Measurements from ENCODE around the gene INPP4B. TPM values are rescaled to one million over a fixed set of nuclear protein-coding genes. Genes with fewer than 3 reads are reported as not detected.

The INPP4B gene
- total and polyA plus RNA-seq, 9 donors: 1.7 to 14.7 (median 10.7) TPM

DNA sequence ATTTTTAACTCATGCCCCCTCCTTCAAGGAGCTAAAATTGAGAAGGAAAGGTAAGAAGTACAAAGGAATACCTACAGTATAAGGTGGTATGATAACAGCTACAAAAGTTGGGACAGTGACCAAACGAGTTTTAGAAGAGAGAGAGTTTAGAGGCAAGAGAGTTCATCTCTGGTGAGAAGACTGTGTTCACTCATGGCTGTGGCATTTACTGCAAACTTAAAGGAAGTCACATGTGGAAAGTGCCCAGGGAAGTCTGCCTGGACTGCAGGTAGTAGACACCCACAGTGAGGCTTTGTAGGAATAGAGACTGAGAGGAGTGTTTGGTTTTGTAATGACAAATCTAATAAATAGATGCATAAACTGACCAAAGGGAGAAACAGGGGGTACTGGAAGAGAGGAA is 716.2 kb downstream of the INPP4B start:
- H3K27me3 ChIP-seq: no peaks in the 10 kb centered on the region
- WGBS, 3 donors: 90 to 96% (median 96%) methylated on average over 1 of the region's 1 CpG
- no peaks in the 10 kb centered on the region for H3K9me3 ChIP-seq
- no peak overlapping the region for H3K27ac ChIP-seq
- TF ChIP-seq, protein P1, sequence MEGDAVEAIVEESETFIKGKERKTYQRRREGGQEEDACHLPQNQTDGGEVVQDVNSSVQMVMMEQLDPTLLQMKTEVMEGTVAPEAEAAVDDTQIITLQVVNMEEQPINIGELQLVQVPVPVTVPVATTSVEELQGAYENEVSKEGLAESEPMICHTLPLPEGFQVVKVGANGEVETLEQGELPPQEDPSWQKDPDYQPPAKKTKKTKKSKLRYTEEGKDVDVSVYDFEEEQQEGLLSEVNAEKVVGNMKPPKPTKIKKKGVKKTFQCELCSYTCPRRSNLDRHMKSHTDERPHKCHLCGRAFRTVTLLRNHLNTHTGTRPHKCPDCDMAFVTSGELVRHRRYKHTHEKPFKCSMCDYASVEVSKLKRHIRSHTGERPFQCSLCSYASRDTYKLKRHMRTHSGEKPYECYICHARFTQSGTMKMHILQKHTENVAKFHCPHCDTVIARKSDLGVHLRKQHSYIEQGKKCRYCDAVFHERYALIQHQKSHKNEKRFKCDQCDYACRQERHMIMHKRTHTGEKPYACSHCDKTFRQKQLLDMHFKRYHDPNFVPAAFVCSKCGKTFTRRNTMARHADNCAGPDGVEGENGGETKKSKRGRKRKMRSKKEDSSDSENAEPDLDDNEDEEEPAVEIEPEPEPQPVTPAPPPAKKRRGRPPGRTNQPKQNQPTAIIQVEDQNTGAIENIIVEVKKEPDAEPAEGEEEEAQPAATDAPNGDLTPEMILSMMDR (IDR thresholded peaks at IDR 0.05): no peak
- TF ChIP-seq EP300 (IDR thresholded peaks at IDR 0.05): no peak
- TF ChIP-seq POLR2A (IDR thresholded peaks at IDR 0.05): no peak
- H3K4me3 ChIP-seq: no peak overlapping the region
- no peaks in the 10 kb centered on the region for H3K36me3 ChIP-seq
- intact Hi-C loops (cut with DNase I): loop anchor here in 3 of 4 donors (5.0 to 10.0 kb wide), 2 partner anchors 715 to 717 kb away; partner anchors contain the start of gene INPP4B (in 3 of the 3)
- DNase-seq: no peak
- no peaks in the 10 kb centered on the region for H3K4me1 ChIP-seq (ENCODE audit: insufficient read depth)

DNA sequence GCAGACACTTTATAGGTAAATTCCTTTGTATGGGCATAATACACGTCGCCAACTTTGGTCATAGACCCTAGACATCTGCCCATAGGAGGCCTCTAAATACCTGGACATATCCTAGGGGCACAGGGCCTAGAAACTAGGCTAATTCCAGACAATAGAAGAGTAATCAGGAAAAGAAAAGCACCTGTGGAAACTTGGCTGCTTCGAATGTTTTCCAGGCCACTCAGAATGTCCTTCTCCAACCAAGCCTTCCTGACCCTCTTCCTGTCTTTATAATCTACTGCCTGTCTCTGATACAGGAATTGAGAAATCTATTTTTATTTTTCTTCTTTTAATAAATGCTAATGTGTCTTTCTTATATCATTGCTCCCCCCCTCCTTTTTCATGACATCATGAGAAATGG is 716.6 kb downstream of the INPP4B start:
- Histone ChIP-seq H3K36me3 (no peaks in the 10 kb centered on the region), H3K4me1 (ENCODE audit: insufficient read depth) (no peaks in the 10 kb centered on the region), H3K27me3 (no peaks in the 10 kb centered on the region), H3K9me3 (no peaks in the 10 kb centered on the region), H3K4me3 (no peak overlapping the region), H3K27ac (no peak overlapping the region)
- 86 to 92% (median 91%) methylated on average over 3 of the region's 3 CpGs for WGBS, 3 donors
- intact Hi-C loops (cut with DNase I): loop anchor here in 3 of 4 donors (5.0 to 10.0 kb wide), 2 partner anchors 715 to 718 kb away; partner anchors contain the start of gene INPP4B (in 3 of the 3)
- DNase-seq: no peak
- TF ChIP-seq, protein P1 (IDR thresholded peaks at IDR 0.05): no peak
- TF ChIP-seq EP300 (IDR thresholded peaks at IDR 0.05): no peak
- no peak for TF ChIP-seq POLR2A (IDR thresholded peaks at IDR 0.05)

DNA sequence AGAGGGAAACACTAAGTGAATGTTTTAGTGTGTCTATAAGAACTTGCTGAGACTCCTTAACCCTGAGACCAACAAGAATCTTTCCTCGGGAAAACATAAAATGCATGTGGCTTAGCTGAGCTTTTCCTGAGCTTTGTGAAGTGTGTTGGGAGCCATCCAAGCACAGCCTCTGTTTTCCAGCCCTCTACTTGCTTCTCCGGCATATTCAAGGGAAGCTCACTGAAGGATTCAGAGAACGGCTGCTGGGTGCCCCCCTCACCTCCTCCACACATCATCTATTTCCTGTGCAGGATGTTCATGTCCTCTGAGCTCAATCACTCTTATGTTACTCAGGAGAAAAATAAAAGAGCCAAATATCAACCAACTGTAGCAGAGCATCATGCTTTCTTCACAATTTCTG is 717.6 kb downstream of the INPP4B start:
- Histone ChIP-seq H3K27ac (no peak overlapping the region), H3K36me3 (no peaks in the 10 kb centered on the region), H3K9me3 (no peaks in the 10 kb centered on the region), H3K27me3 (no peaks in the 10 kb centered on the region), H3K4me1 (ENCODE audit: insufficient read depth) (no peaks in the 10 kb centered on the region), H3K4me3 (no peak overlapping the region)
- WGBS, 3 donors: 3 to 10% (median 7%) methylated on average over 3 of the region's 3 CpGs
- DNase-seq: peak; percentile 15 to 57 (median 22)
- intact Hi-C loops (cut with DNase I): loop anchor here in 3 of 4 donors (5.0 to 10.0 kb wide), 2 partner anchors 716 to 719 kb away; partner anchors contain the start of gene INPP4B (in 3 of the 3)
- TF ChIP-seq POLR2A (IDR thresholded peaks at IDR 0.05) (no peak), EP300 (IDR thresholded peaks at IDR 0.05) (no peak)
- TF ChIP-seq, protein P1 (IDR thresholded peaks at IDR 0.05): no peak

DNA sequence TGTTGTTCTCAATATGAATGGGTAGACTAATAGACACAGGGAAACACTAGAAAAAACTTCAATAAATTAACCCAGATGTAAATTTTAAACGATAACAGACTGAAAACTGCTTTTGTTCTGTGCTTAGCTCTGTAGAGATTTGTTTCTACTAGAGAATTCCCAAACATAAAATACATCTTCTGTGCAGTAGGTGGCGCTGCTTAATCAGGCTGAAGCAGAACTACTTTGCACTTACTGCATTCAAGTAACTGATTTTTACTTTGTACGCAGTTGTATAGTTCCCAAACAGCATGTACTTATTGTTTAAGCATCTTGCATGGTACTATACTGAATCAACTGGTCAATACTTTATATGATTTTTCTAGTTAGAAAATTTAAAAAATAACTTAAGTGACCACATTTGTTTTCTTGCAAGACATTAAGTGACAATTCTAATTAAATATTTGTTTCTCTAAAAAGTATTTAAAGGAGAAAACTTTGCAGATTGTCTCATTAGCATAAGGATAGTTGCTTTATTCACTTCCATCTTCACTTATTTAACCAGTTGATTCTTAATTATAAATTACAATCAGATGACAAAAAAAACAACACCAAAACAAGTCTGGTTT is 719.1 kb downstream of the INPP4B start:
- no peaks in the 10 kb centered on the region for H3K4me1 ChIP-seq (ENCODE audit: insufficient read depth)
- H3K27me3 ChIP-seq: no peaks in the 10 kb centered on the region
- intact Hi-C loops (cut with DNase I): loop anchor here in 3 of 4 donors (5.0 to 10.0 kb wide), 2 partner anchors 718 to 720 kb away; partner anchors contain the start of gene INPP4B (in 3 of the 3)
- TF ChIP-seq, protein P1 (IDR thresholded peaks at IDR 0.05): peak; percentile 35 to 64 (median 55)
- TF ChIP-seq POLR2A (IDR thresholded peaks at IDR 0.05): no peak
- no peak for TF ChIP-seq EP300 (IDR thresholded peaks at IDR 0.05)
- DNase-seq: peak; percentile 17 to 64 (median 36)
- no peaks in the 10 kb centered on the region for H3K36me3 ChIP-seq
- no peak overlapping the region for H3K27ac ChIP-seq
- no peaks in the 10 kb centered on the region for H3K9me3 ChIP-seq
- WGBS, 3 donors: 14 to 19% (median 14%) methylated on average over 3 of the region's 3 CpGs
- no peak overlapping the region for H3K4me3 ChIP-seq

Measured in ovary (tissue), 9 donors.